HepG2 (cell line): Measurements from ENCODE around the gene SPRED2. TPM values are rescaled to one million over a fixed set of nuclear protein-coding genes. Genes with fewer than 3 reads are reported as not detected.

ENCODE experiments used
- ATF3 ChIP-seq: sonication (generic); formaldehyde crosslinking; IDR thresholded peaks from 2 replicates; pipeline ENCODE4 v1.4.0; 2020; ENCODE audit warnings: missing genetic modification reagents
- BORCS8-MEF2B ChIP-seq: sonication (generic); formaldehyde crosslinking; IDR thresholded peaks from 2 replicates; pipeline ENCODE4 v1.8.0; 2022; ENCODE audit warnings: mild to moderate bottlenecking, missing genetic modification reagents
- ETV6 ChIP-seq: sonication (generic); formaldehyde crosslinking; conservative IDR thresholded peaks from 2 replicates; pipeline ENCODE4 v1.4.0; 2020; ENCODE audit warnings: missing genetic modification reagents
- FOXJ3 ChIP-seq: sonication (generic); formaldehyde crosslinking; IDR thresholded peaks from 2 replicates; pipeline ENCODE4 v1.4.0; 2020; ENCODE audit warnings: missing genetic modification reagents, mild to moderate bottlenecking, borderline replicate concordance
- GRHL1 ChIP-seq: sonication (generic); formaldehyde crosslinking; conservative IDR thresholded peaks from 2 replicates; pipeline ENCODE4 v1.8.0; 2022; ENCODE audit warnings: missing genetic modification reagents
- HINFP ChIP-seq: sonication (generic); formaldehyde crosslinking; IDR thresholded peaks from 2 replicates; pipeline ENCODE4 v1.4.0; 2020; ENCODE audit warnings: low read depth, mild to moderate bottlenecking, missing genetic modification reagents
- HOXA7 ChIP-seq: sonication (generic); formaldehyde crosslinking; IDR thresholded peaks from 2 replicates; pipeline ENCODE4 v1.8.1; 2022; ENCODE audit warnings: mild to moderate bottlenecking, missing genetic modification reagents, moderate library complexity
- MBNL3 ChIP-seq: fragments of 250-450 bp; sonication (Bioruptor Pico); conservative IDR thresholded peaks from 2 replicates; pipeline ENCODE4 v1.8.0; 2022; ENCODE audit warnings: mild to moderate bottlenecking, inconsistent platforms
- MEIS2 ChIP-seq: sonication (generic); formaldehyde crosslinking; IDR thresholded peaks from 2 replicates; pipeline ENCODE4 v1.9.0; 2021; ENCODE audit warnings: mild to moderate bottlenecking, missing genetic modification reagents
- NAIF1 ChIP-seq: sonication (generic); formaldehyde crosslinking; IDR thresholded peaks from 2 replicates; pipeline ENCODE4 v1.5.0; 2020; ENCODE audit warnings: mild to moderate bottlenecking, missing genetic modification reagents, borderline replicate concordance
- SAP130 ChIP-seq: IDR thresholded peaks from 2 replicates; pipeline ENCODE4 v1.6.1; 2016; ENCODE audit warnings: low read depth
- TBP ChIP-seq: sonication (generic); formaldehyde crosslinking; IDR thresholded peaks from 2 replicates; pipeline ENCODE4 v1.5.0; 2020; ENCODE audit warnings: missing genetic modification reagents
- TEAD3 ChIP-seq: optimal IDR thresholded peaks from 2 replicates; pipeline ENCODE3; 2016; ENCODE audit warnings: borderline replicate concordance
- USF2 ChIP-seq, 2 experiments: sonication (generic) in 1 of 2; formaldehyde crosslinking in 1 of 2; IDR thresholded peaks; 2 replicates each; pipeline versions ENCODE4 v1.5.1 to v1.6.1; 2011 to 2020; ENCODE audit warnings: borderline replicate concordance in 1 of 2, low read depth in 1 of 2, low read length in 1 of 2, mild to moderate bottlenecking in 1 of 2, missing genetic modification reagents in 1 of 2, moderate library complexity in 1 of 2
- ZFP41 ChIP-seq: sonication (generic); formaldehyde crosslinking; IDR thresholded peaks from 2 replicates; pipeline ENCODE4 v1.4.0; 2020; ENCODE audit warnings: mild to moderate bottlenecking, missing genetic modification reagents, borderline replicate concordance
- ZFP91 ChIP-seq: sonication (generic); formaldehyde crosslinking; IDR thresholded peaks from 2 replicates; pipeline ENCODE4 v1.9.0; 2022; ENCODE audit warnings: missing genetic modification reagents, mild to moderate bottlenecking, borderline replicate concordance
- ZNF552 ChIP-seq: sonication (generic); formaldehyde crosslinking; IDR thresholded peaks from 2 replicates; pipeline ENCODE4 v1.9.0; 2022; ENCODE audit warnings: missing genetic modification reagents, mild to moderate bottlenecking, borderline replicate concordance
- polyA plus RNA-seq, 8 experiments: library from polyadenylated mRNA; depleted of rRNA in 3 of 8; stranded (reverse) in 7 of 8; unstranded in 1 of 8; fragments of >200 nt; fragmentation: Illumina TruSeq in 4 of 8; extraction: Trizol in 4 of 8; gene quantifications; 2 replicates each; pipeline versions ENCODE4 v1.2.1 to v1.2.3, GENCODE V29; 2011 to 2016; ENCODE audit warnings: low read depth in 4 of 8, missing spikeins in 1 of 8, mixed read lengths in 1 of 8; ENCODE audit not compliant: insufficient read depth in 1 of 8
- total RNA-seq, 5 experiments: library from RNA; depleted of rRNA; stranded (reverse); fragments of >200 nt; fragmentation: Illumina TruSeq; extraction: Trizol; gene quantifications; 2 replicates each; pipeline ENCODE4 v1.2.3, GENCODE V29; 2016; ENCODE audit warnings: low read depth in 1 of 5
- TF ChIP-seq, protein P1 (sequence below): sonication (generic); formaldehyde crosslinking; IDR thresholded peaks from 2 replicates; pipeline ENCODE4 v1.8.1; 2023; ENCODE audit warnings: mild to moderate bottlenecking, moderate library complexity, missing genetic modification reagents

The SPRED2 gene
- total and polyA plus RNA-seq, 2 of the 13 experiments (the other 11 are each of a cell fraction or from before 2014, with no cell fraction given) = 13.0 to 37.0 TPM

GRCh38 chr2:65300761-65301711 lies 131.4 kb downstream of the SPRED2 start (continued):
- TF ChIP-seq GRHL1 (CRISPR knock-in tag) (no peak), ETV6 (0 out of 2 replicates have a peak, but pooled peaks have one; percentile 7), USF2 (IDR thresholded peaks at IDR 0.05; ENCODE audit: low read depth, low read length) (no peak), USF2 (CRISPR knock-in tag; IDR thresholded peaks at IDR 0.05; ENCODE audit: borderline replicate concordance) (no peak), ZFP41 (peak; percentile 77; the same call in 1 of the 2 replicates), ATF3 (CRISPR knock-in tag) (no peak), MEIS2 (CRISPR knock-in tag) (peak; percentile 44; the same call in 1 of the 2 replicates), HOXA7 (CRISPR knock-in tag) (no peak), HINFP (0 out of 2 replicates have a peak, but pooled peaks have one; percentile 25), ZFP91 (peak; percentile 40; the same call in 1 of the 2 replicates), FOXJ3 (peak; percentile 80; the same call in 1 of the 2 replicates), MBNL3 (no peak), SAP130 (CRISPR knock-in tag) (peak; percentile 90), TEAD3 (peak; percentile 83), TBP (CRISPR knock-in tag) (no peak), ZNF552 (CRISPR knock-in tag) (no peak), NAIF1 (0 out of 2 replicates have a peak, but pooled peaks have one; percentile 14), BORCS8-MEF2B (CRISPR knock-in tag) (peak; percentile 15; the same call in 1 of the 2 replicates)
- TF ChIP-seq, protein P1, sequence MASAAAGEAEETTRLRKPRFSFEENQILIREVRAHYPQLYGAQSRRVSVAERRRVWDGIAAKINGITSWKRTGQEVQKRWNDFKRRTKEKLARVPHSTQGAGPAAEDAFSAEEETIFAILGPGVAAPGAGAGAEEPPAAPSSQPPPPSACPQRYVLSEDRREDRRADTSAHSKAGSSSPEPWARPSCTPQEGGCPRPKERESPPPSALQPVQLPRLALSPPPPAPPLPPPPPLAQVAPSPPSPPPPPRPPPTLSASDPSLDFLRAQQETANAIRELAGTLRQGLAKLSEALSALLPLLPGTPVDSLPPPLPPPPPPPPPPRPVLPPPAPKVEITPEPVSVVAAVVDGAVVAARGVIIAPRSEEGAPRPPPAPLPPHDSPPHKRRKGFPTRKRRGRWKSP (CRISPR knock-in tag) = peak; percentile 83; the same call in 1 of the 2 replicates
